Activated gamma-delta T cell treated with Interleukin-2 at 50 U/mL for 16 hours (primary cell): ENCODE data around the gene LIMA1.
"Not testable (repeated sequence)": the region's sequence is repeated elsewhere in the genome, so short reads cannot be mapped to it uniquely, and the experiment has no call there.

Experiments
- DNase-seq: peaks from one replicate; pipeline ENCODE4 v3.0.0-alpha.2; 2020

LIMA1 gene

DNA sequence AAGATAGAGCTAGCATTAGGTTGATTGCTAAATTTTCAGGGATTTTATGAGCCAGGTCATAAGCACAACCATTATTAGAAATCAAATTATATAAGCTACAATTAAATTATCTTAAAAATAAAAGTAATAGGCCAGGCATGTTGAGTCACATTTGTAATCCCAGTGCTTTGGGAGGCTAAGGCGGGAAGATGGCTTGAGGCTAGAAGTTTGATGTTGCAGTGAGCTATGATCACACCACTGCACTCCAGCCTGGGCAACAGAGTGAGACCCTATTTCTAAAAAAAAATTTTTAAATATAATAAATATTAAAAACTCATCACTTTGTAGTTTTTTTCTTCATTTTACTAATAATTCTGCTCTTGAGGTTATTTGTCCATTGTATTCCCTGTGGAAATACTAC lies 1.9 kb upstream of the LIMA1 start:
- DNase-seq, result no peak

DNA sequence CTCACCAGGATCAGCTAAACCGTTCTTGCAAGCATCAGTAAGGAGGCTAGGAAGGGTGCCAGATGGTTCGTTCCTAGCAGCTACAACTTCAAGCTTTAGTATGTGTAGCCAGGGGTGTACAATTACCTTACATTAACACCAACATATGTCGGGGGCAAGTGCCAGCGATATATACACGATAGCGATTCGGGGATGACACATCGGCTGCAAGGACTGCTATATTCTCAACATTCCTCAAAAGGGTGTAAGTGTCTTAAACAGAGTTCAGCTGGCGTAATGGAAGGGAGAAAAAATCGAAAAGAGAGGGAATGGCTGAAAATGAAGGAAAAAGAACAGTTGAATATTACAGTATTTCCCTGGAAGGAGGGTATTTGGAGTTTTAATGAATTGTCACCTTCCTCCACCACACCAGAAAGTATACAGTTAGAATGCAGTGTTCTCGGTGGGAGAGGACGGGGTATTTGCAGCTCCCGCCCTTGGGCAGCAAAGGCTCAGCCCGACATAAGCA lies 545 bp downstream of the LIMA1 start:
- DNase-seq, result no peak

DNA sequence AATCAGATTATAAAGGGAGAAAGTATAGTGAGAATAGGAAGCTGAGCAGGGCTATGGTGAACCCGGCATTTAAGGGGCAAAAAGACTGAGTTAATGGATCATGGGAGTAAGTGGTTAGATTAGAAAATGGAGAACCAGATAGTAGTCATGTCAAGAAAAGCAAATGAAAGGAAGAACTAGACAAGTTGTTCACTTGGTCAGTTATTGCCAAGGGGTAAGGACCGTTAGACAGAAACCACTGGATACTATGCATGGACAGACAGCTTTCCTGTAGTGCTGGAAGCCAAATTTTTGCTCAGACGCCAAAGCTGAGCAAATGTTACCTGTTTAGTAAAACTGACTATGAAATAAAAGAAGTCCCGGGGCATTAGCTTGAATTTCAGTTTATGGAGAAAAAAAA lies 3.8 kb downstream of the LIMA1 start:
- no peak for DNase-seq

DNA sequence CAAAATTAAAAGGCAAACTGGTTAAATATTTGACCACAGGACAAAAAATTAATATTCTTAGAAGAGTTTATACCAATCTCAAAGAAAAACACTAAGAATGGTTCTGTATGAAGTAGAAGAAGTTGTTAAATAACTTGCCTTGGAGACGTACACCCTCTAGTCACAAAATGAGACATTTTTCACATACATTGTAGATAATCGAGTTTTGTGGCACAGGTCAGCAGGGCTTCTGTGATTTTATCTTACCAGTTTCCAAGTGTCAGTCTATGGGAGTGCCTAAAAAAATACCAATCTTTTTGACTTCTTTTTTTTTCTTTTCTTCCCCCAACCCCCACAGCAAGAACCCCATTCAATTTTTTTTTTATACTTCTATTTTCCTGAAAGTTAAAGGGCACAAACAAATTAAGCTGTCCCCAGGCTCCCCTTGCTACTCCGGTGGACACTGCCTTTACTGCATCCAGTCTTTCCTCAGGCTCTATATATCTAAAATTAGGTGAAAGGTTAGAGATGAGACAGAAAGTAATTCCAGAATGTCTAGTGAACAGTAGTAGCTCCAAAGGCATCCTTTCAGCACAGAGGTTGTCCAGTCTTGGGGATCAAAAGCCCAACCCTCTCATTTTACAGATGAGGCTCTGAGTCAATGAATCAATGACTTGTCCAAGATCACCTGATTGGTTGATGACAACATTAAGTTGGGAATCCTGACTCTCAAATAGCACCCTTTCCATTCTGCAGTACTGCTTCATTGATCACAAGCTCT lies 6.2 kb downstream of the LIMA1 start:
- no peak for DNase-seq

DNA sequence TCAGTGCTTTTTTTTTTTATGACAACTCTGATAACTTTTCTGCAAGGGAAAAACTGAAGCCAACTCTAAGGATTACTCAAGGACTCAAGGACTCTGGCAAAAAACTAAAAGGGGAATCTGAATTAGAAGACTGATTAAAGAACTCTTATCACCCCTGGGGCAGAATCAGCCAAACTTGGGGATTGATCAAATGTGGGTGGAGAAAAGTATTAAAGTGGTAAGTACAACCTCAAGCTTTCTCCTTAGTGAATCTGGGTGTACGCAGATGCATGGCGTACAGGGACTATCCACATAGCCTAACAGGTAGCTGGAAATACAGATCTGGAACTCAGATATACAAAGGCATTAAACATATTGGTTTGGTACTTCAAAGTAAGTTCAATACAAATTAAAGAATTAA lies 7.3 kb downstream of the LIMA1 start:
- DNase-seq, result no peak

DNA sequence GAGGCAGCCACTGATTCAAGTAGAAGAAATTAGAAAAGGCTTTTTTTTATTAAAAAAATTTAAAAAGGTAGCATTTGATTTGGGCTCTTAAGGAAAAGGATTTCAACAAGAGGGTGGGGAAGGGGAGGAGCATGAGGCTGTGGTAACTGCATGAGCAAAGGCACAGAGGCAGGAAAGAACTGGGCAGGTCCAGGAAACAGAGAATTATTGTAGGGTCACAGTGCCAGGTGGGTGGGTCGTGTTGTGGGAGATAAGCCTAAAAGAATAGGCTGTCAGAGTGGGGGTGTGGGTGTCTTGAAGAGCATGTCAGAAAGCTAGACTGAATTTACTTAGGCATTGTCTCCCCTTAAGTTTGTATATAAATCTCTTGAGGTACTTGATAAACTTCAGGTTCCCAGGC lies 7.8 kb downstream of the LIMA1 start:
- no peak for DNase-seq

DNA sequence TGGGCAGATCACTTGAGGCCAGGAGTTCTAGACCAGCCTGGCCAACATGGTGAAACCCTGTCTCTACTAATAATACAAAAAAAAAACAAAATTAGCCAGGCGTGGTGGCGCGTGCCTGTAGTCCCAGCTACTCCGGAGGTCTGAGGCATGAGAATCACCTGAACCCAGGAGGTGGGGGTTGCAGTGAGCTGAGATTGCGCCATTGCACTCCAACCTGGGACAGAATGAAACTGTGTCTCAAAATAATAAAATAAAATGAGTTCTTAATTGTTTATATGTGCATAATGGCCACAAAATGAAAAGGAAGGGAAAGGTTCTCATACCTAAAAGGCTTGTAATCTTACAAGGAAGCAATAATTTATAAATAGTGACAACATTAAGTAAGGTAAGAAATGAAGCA lies 8.2 kb downstream of the LIMA1 start:
- DNase-seq, result not testable (repeated sequence)

DNA sequence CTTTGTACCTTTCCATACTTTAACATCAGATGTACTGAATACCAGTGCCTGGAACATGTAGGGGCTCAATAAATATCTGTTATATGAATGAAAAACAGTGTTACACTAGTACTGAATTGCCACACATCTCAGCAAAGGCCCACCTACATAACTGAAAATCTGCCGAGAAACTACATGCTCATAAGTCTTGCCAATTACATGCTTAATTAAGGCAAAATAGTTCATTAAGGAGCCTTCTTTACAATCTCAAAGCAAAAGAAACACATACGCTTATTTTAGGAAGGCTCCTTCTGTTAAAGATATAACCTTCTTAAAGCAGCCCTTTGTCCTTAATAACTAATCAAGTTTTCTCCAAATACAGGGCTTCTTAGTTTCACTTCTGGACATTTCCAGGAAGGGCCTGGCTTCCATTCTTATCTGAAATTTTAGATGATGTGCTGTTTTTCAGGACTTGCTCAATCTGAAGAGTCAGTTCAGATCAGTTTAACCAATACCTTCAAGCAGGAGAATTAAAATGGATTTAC lies 11.5 kb downstream of the LIMA1 start:
- no peak for DNase-seq

DNA sequence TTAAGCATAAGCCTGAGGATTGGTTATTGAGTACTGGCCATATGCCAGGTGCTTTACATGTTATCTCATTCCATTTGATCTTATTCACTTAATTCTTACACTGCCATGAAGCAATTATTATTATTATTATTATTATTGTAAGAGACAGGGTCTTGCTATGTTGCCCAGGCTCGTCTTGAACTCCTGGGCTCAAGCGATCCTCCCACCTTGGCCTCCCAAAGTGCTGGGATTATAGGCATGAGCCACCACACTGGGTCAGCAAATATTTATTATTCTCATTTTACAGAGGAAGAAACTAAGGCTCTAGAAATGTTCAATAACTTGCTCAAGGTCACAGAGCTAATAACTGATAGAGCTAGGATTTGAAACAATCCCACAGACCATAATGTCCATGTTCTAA lies 14.8 kb downstream of the LIMA1 start:
- DNase-seq, result no peak

DNA sequence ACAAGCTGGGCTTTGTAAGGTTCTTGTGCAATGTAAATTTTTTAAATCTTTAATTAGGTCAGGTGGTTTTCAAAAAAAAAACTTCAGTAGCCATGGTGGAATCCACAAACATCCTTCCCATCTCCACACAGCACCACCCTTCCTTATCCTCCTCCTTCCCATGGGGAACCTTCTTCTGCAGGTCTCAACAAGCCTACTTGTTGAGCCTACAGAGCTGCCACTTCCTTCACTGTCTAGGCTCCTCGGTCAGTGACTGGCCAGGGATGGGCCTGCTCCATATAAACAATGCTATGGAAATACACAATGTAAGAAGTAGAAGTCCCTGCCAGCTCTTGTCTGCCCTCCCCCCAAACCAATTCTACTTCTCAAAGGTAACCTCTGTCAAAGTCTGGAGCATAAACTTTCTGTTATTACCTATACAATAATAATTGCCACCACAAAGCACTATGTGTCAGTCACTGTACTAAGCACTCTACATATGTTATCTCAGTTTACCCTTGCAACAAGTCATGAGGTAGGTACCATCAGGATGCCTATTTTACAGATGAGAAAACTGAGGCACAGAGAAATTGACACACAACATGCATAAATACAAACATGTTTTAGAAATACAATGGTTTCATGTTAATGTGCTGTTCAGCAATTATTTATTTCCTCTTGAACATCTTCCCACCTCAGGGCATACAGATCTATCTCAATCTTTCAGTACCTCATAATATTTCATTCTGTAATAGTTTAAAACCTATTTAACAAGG lies 17.4 kb downstream of the LIMA1 start:
- no peak for DNase-seq

DNA sequence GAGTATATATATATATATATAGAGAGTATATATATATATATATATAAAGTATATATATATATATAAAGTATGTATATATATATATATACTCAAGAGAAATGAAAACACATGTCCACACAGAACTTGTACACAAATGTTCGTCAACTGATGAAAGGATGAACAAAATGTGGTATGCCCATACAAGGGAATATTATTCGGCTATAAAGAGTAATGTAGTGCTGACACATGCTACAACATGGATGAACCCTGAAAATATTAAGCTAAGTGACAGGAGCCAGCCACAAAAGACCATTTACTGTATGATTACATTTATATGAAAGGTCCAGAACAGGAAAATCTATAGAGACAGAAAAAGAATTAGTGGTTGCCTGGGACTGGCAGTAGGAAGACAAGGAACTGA lies 19.5 kb downstream of the LIMA1 start:
- no peak for DNase-seq

DNA sequence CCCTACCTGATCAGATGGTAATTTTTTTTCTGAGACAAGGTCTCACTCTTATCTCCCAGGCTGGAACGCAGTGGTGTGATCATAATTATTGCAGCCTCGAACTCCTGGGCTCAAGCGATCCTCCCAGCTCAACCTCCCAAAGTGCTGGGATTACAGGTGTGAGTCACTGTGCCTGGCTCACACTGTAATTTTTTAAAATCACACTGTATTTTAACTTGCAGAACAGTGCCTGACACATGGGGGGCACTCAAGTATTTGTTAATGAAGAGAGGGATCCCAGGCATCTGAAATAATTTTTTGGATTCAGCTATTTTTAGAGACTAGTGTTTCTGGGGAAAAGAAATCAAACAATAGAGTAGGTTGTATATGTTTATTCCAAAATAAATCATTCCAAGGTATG lies 21.7 kb downstream of the LIMA1 start:
- DNase-seq, result no peak

DNA sequence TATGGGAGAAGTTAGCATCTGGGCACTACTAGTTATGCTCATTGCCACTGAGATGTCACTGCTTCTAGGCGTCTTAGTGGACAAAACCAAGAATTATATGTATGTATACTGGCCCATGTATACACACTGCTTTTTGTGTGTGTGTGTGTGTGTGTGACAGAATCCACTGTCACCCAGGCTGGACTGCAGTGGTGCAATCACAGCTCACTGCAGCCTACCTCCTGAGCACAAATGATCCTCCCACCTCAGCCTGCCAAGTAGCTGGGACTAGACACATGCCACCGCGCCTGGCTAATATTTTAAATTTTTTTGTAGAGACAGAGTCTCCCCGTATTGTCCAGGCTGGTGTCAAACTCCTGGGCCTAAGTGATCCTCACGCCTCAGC lies 25.2 kb downstream of the LIMA1 start:
- DNase-seq, result no peak

DNA sequence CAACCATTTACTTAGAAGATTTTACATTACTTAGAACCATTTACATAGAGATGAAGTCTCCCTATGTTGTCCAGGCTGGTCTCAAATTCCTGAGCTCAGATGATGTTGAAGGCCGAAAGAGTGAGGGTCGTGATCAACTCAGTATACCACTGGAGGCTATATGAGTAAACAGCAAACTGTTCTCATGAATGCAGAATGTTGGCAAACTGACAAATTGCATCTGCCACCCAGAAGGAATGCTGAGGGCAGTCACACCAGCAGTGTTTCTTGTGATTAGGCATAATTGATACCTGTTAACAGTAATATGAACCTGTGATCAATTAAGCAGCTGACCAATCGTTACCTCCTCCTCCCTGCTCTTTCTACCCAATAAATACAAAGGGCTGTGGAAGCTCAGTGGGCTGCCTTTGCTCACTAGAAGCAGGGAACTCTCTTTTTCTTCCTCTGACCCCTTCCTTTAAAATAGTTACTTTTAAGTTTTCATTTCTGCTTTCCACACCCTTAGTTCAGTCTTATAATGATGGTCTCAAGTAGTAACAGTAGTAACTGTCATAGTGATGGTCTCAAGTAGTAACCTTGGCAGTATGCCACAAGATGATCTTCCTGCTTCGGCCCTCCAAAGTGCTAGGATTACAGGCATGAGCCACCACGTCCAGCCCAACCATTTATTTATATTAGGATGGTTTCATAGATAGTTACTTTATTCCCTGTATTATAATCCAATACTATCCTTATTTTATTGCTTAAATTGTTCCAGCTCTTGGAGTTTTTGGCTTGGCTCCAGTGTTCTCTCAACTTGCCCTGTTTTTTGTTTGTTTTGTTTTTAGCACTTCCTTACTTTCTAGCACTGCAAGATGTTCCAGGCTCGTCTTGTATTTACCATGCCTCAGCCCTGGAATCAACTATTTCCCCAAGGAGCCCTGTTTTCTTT lies 25.8 kb downstream of the LIMA1 start:
- DNase-seq, result no peak

DNA sequence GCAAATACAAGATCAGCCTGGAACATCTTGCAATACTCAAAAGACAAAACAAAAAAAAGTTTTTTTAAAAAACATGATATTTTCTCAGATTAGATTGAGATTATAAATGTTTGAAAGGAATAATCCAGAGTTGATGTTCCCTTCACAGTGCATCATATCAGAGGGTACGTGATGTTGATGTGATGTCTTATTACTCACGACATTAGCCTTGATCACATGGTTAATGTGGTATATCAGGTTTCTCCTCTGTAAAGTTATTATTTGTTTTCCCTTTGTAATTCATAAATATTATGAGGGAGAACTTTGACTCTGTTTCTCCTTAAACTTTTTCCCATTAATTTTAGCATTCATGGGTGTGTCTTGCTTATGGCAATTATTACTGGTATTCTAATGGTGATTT lies 26.6 kb downstream of the LIMA1 start:
- no peak for DNase-seq

DNA sequence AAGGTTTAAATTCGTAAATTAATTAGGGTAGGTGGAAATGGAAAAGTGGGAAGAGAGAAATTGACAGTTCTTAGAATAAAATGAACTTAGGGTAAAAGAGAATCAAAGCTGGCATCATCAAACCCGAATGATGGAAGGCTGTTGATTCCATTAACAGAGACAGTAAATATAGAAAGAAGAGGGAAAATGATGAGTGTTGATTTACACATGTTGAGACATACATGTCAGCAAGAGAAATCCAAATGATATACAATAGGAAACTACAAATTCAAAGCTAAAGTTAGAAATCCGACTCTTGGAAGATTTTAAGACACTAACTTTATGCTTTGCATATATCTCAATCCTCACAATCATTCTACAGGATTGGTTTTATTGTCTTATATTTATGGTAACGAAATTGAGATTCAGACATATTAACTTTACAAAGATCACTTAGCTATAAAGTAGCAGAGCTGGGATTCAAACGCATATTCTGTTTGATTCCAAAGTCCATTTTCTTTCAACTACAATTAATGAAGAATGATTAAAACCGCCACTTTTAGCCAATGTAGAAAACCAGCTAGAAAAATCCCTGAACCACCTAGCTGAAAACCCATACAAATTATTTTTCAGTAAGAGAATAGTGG lies 30.2 kb downstream of the LIMA1 start:
- no peak for DNase-seq

DNA sequence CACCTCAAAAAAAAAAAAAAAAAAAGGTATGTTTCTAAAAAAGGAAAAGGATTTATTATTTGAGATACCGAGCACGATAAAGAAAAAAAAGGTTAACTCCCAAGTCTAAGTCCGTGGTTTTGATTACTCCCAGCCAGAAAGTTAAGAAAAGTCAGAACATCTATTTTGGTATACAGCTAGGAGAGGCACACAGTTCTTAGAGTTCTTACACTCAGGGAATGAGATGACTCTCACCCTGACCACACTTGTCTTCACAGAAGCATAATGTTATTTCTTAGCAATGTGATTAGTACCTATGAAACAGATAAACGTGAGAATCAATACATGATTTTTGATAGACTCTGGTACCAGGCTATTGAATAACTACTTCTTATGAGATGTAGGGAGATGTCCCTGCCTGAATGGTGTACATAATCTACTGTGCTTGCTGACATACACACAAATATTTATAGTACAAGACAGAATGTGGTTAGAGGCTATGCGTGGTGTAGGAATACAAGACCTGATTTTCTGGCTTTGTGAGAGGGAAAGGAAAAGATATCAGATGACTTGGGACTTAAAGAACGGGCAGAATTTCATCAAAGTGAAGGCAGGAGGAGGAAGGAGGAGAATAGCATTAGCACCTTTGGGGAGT lies 31.6 kb downstream of the LIMA1 start:
- no peak for DNase-seq

DNA sequence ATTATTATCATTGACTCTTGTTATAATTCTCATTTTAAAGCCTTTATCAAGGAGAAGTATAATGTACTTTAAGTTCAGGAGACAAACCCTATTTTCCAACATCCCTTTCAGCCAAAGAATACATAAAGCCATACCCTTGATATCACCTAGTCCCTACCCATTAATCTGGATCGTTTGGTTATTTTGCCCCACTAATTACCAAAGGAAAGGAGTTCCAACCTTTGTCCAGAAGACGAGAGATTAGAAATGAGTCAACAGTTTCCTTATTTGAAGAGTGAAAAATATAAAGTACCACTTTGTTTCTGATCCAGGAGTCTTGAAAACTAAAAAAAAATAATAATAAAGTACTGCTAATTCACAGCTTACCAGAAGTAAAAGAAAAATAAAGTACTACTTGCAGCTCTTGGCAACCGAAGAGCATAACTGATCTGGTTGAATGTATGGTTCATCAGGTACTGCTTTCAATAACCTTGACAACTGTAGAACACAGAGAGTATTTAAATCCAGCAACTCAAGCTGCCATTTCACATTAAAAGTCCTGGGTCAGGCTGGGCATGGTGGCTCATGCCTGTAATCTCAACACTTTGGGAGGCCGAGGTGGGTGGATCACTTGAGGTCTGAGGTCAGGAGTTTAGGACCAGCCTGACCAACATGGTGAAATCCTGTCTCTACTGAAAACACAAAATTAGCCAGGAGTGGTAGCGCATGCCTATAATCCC lies 33.7 kb downstream of the LIMA1 start:
- no peak for DNase-seq

DNA sequence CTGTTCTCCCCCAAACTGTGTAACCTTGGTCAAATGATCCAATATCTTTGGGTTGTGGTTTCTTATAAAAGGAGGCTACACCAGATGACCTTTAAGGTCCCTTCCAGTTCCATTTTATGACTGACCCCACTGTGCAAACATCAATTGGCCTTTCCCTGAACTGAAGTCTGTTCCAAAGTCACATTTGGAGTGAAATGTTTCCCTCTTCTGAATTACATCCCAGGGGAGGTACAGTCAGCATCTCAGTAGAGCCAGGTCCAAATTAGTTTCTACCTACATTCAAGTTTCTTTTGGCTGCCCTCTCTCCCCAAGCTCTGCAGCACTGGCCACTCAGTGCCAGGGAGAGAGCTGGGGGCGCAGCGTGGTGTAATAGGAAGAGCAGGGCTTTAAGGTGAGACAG lies 34.4 kb downstream of the LIMA1 start:
- DNase-seq, result no peak

DNA sequence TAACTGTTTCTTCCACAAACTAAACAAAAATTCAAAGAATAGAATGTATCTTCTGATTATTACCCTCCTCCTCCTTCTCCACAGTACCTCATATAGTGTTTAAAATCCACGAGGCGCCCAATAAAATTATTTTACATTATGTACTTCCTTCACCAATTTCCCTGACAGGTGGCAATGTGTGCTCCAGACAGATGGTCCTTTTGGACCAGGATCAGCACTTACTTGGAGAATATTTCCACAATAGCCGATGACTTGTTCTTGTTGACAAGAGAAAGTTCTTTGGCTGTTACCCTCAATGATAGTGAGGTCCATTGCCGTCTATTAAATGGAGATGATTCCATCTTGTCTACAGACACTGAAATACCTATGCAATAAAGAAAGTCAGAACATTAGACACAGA lies 34.9 kb downstream of the LIMA1 start:
- no peak for DNase-seq

DNA sequence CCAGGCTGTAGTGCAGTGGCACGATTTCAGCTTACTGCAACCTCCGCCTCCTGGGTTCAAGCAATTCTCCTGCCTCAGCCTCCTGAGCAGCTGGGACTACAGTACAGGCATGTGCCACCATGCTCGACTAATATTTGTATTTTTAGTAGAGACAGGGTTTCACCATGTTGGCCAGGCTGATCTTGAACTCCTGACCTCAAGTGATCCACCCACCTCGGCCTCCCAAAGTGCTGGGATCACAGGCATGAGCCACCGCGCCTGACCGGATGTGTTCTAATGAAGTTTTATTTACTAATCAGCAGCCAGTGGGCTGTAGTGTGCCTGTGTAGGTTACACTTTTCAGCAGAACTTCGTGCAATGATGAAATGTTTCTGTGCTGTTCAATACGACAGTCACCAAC lies 35.7 kb downstream of the LIMA1 start:
- DNase-seq, result not testable (repeated sequence)
